Esophagus muscularis mucosa (tissue), 4 donors: Measurements from ENCODE around the gene MAP9. TPM values are rescaled to one million over a fixed set of nuclear protein-coding genes. Genes with fewer than 3 reads are reported as not detected.

Experiments used
- DNase-seq: peaks from one replicate; pipeline ENCODE4 v3.0.0-alpha.2; 2017; ENCODE audit errors: extremely low spot score
- H3K27ac ChIP-seq, 4 donors: fragments of 200-600 bp; sonication (generic); replicated peaks in 1 of 4; 1 replicate in 3 of 4; 2 replicates in 1 of 4; pipeline ENCODE4 v1.5.1; 2016 to 2019; ENCODE audit warnings: mild to moderate bottlenecking in 1 of 4
- H3K27me3 ChIP-seq, 4 donors: fragments of 200-600 bp; sonication (generic); one replicate each; pipeline versions ENCODE4 v1.5.1 to v1.6.0; 2016 to 2019
- H3K36me3 ChIP-seq, 4 donors: fragments of 200-600 bp; sonication (generic); one replicate each; pipeline ENCODE4 v1.5.1; 2016 to 2019
- H3K4me1 ChIP-seq, 4 donors: fragments of 200-600 bp; sonication (generic); one replicate each; pipeline ENCODE4 v1.5.1; 2016 to 2019
- H3K4me3 ChIP-seq, 4 donors: fragments of 200-600 bp; sonication (generic); 1 replicate in 2 of 4; 2 replicates in 2 of 4; pipeline ENCODE4 v1.5.1; 2016 to 2019; ENCODE audit warnings: mild to moderate bottlenecking in 4 of 4, moderate library complexity in 1 of 4
- H3K9me3 ChIP-seq, 4 donors: fragments of 200-600 bp; sonication (generic); 1 replicate in 3 of 4; 2 replicates in 1 of 4; pipeline ENCODE4 v1.5.1; 2016 to 2019
- CTCF ChIP-seq, 3 experiments: fragments of 200-600 bp in 2 of 3; fragments of 450-650 bp in 1 of 3; sonication (generic) in 2 of 3; IDR thresholded peaks; one replicate each; pipeline ENCODE4 v1.5.1; 2017 to 2019; ENCODE audit warnings: antibody characterized with exemption in 3 of 3, mild to moderate bottlenecking in 2 of 3, moderate library complexity in 1 of 3
- EP300 ChIP-seq: sonication (generic); formaldehyde crosslinking; IDR thresholded peaks from one replicate; pipeline ENCODE4 v1.6.1; 2017; ENCODE audit warnings: antibody characterized with exemption
- POLR2A ChIP-seq: fragments of 450-650 bp; IDR thresholded peaks from one replicate; pipeline ENCODE4 v1.6.1; 2017; ENCODE audit warnings: antibody characterized with exemption, moderate library complexity, mild to moderate bottlenecking, low read depth
- POLR2AphosphoS5 ChIP-seq, 2 donors: sonication (generic); formaldehyde crosslinking; IDR thresholded peaks; one replicate each; pipeline ENCODE4 v1.6.1; 2017; ENCODE audit warnings: antibody characterized with exemption in 2 of 2
- WGBS: methylation state at CpG from one replicate; pipeline ENCODE4 v1.1.5; 2018; 5-methylcytosine and 5-hydroxymethylcytosine counted together
- intact Hi-C: fragments of 100-400 bp; cut with DNase I; formaldehyde crosslinking; loops from one replicate; pipeline ENCODE4 v1.15.1; 2023
- total RNA-seq, 4 donors: library from RNA; depleted of rRNA; stranded (reverse); fragments of >200 nt; gene quantifications; one replicate each; pipeline versions ENCODE4 v1.1.0 to v1.2.1, GENCODE V29; 2016

MAP9 gene
- total RNA-seq, 4 donors from 2014 or later: 7.6 to 11.4 (median 10.1) TPM

DNA sequence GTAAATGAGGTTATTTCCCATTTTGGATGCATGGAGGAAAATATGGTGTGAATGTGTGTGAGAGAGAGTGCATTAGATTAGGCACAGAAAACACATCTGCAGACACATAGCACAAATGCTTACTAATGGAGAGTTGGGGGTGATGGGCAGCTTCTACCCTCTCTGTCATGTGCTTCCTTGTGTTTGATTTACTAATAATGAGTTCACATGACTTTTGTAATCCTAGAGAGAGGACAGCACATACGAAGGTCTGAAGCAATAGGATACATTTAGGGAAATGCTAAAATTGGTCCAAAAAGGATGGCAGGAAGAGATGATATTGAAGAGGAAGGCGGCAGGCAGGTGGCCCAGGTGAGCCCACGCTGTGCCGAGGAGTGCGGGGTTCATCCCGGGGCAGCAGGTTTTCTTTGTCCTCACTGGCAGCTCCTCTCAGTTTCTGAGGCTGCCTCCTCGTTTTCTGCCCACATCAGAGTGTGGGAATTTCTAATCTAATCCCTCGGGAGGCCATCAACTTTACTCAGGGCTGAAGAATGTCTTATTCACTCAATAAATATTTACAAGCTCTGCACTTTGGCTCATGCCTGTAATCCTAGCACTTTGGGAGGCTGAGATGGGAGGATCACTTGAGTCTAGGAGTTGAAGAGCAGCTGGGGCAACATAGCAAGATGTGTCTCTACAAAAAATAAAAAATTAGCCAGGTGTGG is 15.9 kb upstream of the MAP9 start:
- Histone ChIP-seq H3K9me3 (no peaks in the 10 kb centered on the region), H3K4me3 (no peak overlapping the region), H3K4me1 (no peaks in the 10 kb centered on the region), H3K36me3 (no peaks in the 10 kb centered on the region), H3K27me3 (no peaks in the 10 kb centered on the region), H3K27ac (no peak overlapping the region)
- DNase-seq: peak; percentile 17
- 66% methylated on average over 8 of the region's 8 CpGs for WGBS
- intact Hi-C loops: no loop called here
- no peak for TF ChIP-seq EP300
- TF ChIP-seq CTCF (IDR thresholded peaks at IDR 0.05): no peak
- no peak for TF ChIP-seq POLR2AphosphoS5 (IDR thresholded peaks at IDR 0.05)
- no peak for TF ChIP-seq POLR2A

DNA sequence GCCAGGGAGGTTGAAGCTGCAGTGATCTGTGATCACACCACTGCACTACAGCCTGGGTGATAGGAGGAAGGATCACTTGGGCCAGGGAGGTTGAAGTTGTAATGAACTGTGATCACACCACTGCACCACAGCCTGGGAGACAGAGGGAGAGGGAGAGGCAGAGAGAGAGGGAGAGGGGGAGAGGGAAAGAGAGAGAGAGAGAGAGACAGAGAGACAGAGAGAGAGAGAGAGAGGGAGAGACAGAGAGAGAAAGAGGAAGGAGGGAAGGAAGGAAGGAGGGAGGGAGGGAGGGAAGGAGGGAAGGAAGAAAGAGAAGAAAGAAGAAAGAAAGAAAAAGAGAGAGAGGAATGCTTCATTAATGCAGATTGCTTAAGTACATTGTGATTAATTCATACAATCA is 15.2 kb upstream of the MAP9 start:
- no peaks in the 10 kb centered on the region for H3K36me3 ChIP-seq
- H3K4me1 ChIP-seq: no peaks in the 10 kb centered on the region
- no peaks in the 10 kb centered on the region for H3K27me3 ChIP-seq
- H3K4me3 ChIP-seq: no peak overlapping the region
- peak; percentile 45 for DNase-seq
- intact Hi-C loops: no loop called here
- no peak for TF ChIP-seq POLR2AphosphoS5 (IDR thresholded peaks at IDR 0.05)
- TF ChIP-seq CTCF (IDR thresholded peaks at IDR 0.05): no peak
- TF ChIP-seq EP300: no peak
- no peak for TF ChIP-seq POLR2A
- H3K9me3 ChIP-seq: no peaks in the 10 kb centered on the region
- no peak overlapping the region for H3K27ac ChIP-seq

DNA sequence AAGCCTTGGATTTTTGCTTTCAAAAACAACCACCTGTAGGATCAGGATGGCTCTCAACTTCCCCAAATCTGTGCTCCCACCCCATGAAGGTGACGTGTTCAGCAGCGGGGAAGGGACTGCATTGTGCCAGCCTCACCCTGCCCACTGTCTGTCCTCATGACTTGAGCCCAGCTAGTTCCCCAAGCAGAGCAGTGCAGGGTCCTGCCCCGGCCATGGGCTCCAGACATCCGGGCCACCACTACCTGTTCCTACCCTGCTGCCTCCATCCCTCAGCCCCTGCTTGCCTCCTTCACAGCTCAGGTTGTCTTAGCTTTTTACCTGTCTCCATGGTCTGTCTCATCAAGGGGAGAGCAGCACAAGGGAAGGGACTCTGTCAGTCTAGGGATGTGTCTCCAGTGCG is 11.4 kb upstream of the MAP9 start:
- no peak overlapping the region for H3K27ac ChIP-seq
- DNase-seq: no peak
- no peak overlapping the region for H3K4me3 ChIP-seq
- no peaks in the 10 kb centered on the region for H3K27me3 ChIP-seq
- intact Hi-C loops: no loop called here
- TF ChIP-seq CTCF (IDR thresholded peaks at IDR 0.05): no peak
- TF ChIP-seq POLR2AphosphoS5 (IDR thresholded peaks at IDR 0.05): no peak
- TF ChIP-seq POLR2A: no peak
- no peak for TF ChIP-seq EP300
- WGBS: 98% methylated on average over 5 of the region's 5 CpGs
- H3K4me1 ChIP-seq: peaks cover 0 to 4% (median 0%) of the 10 kb centered on the region in 4 donors
- H3K36me3 ChIP-seq: no peaks in the 10 kb centered on the region
- no peaks in the 10 kb centered on the region for H3K9me3 ChIP-seq

GRCh38 chr4:155383541-155383940 is 6.8 kb upstream of the MAP9 start:
- Histone ChIP-seq H3K4me3 (no peak overlapping the region), H3K27ac (no peak overlapping the region), H3K9me3 (no peaks in the 10 kb centered on the region), H3K36me3 (no peaks in the 10 kb centered on the region), H3K4me1 (peaks cover 0 to 4% (median 0%) of the 10 kb centered on the region in 4 donors), H3K27me3 (no peaks in the 10 kb centered on the region)
- TF ChIP-seq EP300 (no peak), CTCF (IDR thresholded peaks at IDR 0.05) (no peak), POLR2A (no peak), POLR2AphosphoS5 (IDR thresholded peaks at IDR 0.05) (no peak)
- no peak for DNase-seq
- 89% methylated on average over 4 of the region's 4 CpGs for WGBS
- intact Hi-C loops: no loop called here

DNA sequence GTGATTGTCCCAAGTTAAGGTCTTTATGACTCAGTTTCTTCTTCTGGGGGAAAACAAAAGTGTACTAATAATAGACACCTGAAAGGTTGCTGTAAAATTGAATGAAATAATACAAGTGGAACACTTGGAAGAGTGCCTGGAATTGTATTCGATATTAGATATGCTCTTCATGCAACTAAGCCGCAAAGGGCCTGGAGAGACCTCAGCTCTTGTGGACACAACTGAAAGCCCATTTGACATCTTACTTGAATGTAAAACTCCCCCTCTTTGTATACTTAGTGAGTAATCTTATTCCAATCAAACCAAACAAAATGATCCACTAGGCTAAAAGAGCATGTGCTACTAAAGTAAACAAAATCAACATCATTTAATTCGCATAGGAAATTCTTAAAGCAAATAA is 511 bp upstream of the MAP9 start:
- TF ChIP-seq CTCF (IDR thresholded peaks at IDR 0.05): no peak
- TF ChIP-seq POLR2A: no peak
- TF ChIP-seq EP300: no peak
- no peak for TF ChIP-seq POLR2AphosphoS5 (IDR thresholded peaks at IDR 0.05)
- intact Hi-C loops: no loop called here
- no peaks in the 10 kb centered on the region for H3K36me3 ChIP-seq
- no peaks in the 10 kb centered on the region for H3K9me3 ChIP-seq
- 68% methylated on average over 3 of the region's 3 CpGs for WGBS
- H3K4me3 ChIP-seq: peak overlapping the region; percentile 64 to 72 (median 69)
- DNase-seq: no peak
- peaks cover 8 to 20% (median 14%) of the 10 kb centered on the region in 4 donors for H3K4me1 ChIP-seq
- no peaks in the 10 kb centered on the region for H3K27me3 ChIP-seq
- H3K27ac ChIP-seq: no peak overlapping the region
